ENCODE results near the gene TTLL10.

TTLL10 gene, protein sequence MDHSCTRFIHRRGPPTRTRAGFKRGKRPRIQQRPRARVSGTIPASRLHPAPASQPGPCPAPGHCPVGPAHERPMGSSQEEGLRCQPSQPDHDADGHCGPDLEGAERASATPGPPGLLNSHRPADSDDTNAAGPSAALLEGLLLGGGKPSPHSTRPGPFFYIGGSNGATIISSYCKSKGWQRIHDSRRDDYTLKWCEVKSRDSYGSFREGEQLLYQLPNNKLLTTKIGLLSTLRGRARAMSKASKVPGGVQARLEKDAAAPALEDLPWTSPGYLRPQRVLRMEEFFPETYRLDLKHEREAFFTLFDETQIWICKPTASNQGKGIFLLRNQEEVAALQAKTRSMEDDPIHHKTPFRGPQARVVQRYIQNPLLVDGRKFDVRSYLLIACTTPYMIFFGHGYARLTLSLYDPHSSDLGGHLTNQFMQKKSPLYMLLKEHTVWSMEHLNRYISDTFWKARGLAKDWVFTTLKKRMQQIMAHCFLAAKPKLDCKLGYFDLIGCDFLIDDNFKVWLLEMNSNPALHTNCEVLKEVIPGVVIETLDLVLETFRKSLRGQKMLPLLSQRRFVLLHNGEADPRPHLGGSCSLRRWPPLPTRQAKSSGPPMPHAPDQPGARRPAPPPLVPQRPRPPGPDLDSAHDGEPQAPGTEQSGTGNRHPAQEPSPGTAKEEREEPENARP

DNA sequence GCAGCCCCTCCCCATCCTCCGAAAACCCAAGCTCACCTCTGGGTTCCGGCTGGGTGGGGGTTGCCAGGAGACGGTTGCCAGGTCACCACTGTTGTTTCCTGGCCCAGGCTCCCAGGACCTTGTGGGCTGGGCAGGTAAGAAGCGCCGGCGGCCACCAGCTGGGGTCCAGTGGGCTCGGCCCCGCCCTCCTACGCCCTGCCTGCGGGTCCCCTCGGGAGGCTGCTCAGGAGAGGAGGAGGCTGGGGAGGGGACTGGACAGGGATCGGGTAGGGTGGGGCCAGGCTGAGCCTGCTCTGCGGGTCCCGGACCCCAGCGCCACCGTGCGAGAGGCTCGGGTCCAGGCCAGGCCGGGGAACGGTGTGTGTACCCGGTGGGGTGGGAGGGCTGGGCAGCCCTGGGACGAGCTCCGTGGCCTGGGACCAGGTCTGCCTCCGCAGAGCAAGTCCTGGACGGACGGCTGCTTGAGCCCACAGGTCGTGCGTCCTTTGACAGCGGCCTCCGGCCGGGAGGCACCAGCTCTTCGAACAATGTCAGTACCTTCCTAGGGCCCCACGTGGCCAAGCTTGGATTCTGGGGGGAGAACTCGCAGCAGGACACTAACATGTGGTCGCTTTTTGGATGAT, at the start of gene TTLL10:
Gene TTLL10, plus strand, starts transcription at position 88 of the 623 bp plus-strand sequence. CDS start 5,336 bp downstream, outside the sequence.
- no peak for DNase-seq (ENCODE audit: low read depth)

DNA sequence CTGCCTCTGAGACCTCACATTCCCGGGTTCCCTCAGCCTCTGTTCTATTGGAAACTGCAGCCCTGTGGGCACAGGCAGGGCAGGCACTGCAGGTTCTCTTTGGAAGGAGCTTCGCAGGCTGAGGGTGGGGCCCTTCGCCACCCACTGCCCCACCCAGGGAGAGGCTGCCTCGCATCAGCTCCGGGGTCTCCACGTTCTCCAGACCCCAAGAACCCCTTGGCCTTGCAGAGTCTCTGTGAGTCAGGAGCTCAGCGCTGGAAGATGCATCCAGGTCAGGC, 49.2 kb upstream of the TTLL10 start:
- no peak for DNase-seq (ENCODE audit: low read depth)

DNA sequence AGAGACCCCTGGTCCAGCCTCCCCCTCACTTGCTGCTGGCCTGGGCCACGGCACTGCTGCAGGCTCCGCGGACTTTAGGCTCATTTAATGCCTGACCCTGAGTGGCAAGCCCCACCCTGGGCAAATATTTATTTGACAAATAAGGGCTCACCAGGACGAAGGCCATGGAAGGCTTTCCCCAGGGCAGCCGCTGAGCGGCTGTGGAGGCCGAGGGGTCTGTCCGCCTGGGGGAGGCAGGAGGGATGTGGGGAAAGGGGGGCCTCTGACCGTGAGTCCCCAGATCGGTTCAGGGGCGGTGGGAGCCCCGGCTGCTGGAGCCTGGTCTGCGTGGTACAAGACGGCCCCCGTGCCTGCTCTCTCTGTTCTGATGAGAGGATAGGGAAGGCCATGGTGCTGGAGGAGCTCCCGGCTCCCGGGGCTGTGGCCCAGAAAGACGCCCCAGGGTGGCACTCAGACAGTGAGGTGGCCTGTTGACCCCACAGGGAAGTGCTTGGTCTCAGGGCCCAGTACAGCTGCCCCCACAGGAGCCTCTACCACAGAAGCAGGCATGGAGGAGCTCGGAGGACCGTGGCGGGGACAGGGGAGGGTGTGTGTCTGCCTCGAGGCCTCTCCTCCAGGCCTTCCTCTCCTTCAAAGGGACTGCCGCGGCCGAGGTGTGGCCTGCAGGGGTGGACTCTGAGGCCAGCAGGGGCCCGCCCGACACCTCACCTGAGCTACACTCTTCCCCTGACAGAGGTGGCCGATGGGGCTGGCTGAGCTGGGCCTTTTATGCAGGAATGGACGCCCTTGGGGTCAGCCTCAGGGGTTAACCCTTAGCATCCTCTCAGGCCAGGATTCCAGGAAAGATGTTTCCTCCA, 48.7 kb upstream of the TTLL10 start:
- DNase-seq (ENCODE audit: low read depth): no peak

DNA sequence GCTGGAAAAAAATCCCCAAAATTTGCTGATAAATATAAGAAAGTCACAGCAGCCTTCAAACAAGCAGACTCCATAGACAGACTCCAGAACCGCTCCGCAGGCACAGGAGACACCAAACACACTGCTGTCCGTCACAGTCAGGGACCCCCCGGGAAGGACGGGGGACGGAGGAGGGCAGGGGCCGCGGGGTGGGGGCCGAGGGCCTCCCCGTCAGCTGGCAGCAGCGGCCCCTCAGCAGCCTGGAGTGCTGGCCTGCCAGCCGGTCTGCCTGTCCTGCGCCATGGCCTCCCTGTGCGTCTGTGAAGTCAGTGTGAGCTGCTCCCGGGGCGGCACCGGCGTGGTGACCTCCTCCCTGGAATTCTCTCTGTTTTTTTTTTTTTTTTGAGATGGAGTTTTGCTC, 47.7 kb upstream of the TTLL10 start:
- DNase-seq (ENCODE audit: low read depth): no peak

DNA sequence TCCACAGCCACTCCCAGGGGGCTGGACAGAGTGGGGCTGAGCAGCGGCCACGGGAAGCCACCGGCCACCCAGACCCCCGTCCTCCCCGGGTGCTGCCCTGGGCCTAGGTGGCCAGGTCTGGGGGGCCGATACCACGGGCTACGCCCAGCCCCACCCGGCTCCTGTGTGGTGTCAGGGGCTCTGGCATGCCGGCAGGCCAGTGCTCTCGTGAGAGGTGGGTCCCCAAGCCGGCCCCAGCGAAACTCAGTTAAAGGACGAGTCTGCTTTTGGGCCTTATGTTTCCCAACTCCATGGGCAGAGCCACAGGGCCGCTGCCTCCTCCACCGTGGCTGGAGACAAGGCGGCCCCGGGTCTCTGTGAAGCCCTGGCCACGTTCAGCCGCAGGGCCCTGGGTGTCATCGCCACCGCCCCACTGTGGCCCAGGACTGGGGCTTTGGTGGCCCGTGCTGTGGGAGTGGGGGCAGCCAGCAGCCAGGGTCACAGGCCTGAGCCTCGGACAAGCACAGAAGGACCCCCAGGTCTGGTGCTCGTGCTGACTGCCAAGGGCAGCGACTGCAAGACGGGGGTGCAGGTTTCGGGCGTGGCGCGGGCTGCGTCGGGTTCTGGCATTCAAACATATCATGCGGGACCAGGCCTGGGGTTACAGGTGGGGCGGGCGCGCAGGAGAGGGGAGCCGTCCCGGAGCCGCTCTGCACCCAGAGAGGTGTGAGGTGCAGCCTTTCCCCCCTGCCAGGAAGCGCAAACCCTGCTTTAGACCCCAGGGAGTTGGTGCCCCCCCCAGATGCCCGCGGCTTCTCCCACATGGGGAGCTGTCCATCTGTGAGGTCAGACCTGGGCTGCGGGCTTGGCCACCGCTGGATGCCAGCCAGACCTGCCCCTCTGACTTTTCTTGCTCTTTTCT, 45.9 kb upstream of the TTLL10 start:
- no peak for DNase-seq (ENCODE audit: low read depth)

DNA sequence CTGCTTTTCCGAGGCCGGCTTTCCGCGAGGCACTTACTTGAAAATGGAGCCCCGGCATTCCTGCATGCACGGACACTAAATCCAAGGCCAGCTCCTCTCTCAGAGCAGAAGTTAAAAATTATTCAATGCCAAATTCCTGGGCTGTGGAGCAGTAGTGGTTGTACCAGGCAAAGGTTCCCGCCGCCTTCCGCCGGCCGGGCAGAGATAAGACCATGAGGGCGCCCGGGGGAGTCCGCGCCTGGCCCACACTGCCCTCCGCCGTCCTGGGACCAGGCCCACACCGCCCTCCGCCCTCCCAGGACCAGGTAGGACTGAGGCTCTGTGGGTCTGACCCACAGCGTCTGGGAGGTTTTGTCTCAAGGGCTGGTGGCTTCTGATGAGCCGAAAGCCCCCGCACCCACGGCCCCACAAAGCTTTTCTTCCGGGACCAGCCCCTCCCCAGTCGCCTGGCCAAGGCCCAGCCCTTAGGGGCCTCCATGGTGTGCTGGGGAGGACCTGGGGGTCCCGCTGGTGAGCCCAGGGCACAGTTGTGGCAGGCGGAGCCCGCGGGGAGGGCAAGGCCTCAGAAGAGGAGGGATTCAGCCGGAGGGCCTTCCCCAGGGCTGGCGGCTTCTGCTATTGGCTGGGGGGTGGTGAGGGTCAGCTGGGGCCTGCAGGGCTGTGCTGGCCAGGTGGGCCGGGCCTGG, 45.1 kb upstream of the TTLL10 start:
- DNase-seq (ENCODE audit: low read depth): no peak

DNA sequence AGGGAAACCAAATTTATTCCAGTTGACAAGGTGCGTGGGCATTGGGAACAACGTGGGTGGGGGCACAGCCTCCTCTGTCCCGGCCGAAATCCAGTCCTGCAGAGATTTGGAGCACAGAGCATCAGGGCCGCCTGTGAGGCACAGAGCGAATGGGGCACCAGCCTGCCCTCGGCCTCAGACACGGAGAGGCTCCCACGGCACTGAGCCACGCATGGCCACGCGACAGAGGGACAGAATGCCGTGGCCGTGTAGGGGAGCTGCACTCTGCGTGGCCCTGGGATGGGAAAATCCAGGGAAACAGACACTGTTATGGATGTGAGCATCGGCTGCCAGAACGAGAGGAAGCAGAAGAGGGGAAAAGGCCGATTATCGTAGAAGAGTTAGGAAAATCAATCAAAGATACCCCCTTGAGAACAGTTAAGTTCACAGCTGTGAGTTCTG, 44.3 kb upstream of the TTLL10 start:
- no peak for DNase-seq (ENCODE audit: low read depth)

DNA sequence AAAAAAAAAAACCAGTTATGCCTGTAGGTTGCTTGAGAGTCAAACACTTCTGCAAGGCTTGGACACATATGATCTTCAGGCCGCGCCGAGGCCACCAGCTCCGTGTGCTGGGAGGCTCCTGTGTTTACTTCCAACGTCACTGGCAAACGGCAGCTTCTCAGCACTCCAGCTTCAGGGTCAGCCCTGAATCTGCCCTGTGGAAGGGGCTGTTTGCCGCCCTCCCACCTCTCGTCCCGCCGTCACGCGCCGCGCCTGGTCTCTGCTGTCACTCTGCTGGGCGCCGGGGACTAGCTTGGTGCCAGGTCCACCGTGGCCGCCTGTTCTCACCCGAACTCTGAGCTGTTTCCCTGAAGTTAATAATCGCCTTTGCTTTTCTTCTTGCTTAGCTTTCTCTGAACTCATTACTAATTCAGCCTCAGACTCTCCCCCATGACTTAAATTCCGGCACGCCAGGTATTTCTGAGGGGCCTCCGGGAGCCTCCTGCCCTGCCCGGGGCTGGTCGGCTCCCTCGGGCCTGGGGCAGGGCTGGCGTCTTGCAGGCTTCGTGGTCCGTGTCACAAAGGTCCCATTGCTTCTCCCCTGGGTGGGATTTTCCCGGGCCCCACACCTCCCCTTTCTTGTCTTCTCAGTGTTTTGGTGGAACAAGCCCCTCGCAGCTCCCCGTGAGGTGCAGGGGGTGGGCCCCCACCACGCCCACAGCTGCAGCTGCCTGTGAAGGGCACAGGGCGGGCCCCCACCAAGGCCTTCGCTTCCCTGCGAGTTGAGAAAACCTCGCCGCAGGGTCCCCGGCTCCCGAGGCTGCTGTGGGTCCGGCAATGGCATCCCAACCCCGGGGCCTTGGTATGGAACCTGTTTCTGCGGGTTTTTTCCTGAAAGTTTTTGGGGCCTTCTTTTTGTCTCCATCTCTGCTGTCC, 43.2 kb upstream of the TTLL10 start:
- no peak for DNase-seq (ENCODE audit: low read depth)

DNA sequence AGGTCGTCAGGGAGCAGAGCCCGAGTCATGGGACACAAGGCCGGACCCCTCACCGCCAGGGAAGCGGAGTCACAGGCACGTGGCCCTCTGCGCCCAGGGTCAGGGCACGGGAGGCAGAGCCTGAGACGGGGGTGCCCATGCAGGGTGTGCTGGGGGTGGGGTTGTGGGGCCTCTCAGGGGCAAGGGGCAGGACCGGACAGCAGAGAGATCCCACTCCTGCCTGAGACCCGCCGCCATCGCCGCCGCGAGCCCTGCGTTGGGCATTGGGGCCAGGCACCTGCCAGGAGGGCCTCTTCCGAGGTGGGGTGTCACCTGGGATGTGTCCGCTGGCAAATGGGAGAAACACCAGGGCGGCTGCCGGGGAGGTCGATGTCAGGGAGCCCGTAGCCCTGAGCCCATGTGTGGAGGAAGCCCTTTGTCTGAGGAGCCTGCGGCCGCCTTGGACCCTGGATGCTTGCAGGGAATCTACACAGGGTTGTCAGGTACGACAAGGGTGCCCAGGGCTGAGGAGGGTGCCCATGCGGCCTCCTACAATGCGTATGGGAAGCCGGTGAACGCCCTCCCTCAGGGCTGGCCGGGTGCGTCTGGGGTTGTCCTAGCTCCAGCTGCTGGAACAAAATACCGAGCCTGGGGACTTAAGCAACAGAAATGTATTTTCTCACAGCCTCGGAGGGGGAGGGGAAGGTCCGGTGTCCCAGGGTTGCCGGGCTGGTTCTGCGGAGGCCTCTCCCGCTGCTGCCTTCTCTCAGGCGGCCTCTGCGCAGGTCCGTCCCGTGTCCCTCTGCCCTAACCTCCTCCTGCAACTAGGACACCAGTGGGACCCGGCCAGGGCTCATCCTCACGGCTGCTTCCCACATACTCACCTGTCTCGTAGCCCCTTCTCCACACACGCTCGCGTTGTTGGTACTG, 41.4 kb upstream of the TTLL10 start:
- no peak for DNase-seq (ENCODE audit: low read depth)

DNA sequence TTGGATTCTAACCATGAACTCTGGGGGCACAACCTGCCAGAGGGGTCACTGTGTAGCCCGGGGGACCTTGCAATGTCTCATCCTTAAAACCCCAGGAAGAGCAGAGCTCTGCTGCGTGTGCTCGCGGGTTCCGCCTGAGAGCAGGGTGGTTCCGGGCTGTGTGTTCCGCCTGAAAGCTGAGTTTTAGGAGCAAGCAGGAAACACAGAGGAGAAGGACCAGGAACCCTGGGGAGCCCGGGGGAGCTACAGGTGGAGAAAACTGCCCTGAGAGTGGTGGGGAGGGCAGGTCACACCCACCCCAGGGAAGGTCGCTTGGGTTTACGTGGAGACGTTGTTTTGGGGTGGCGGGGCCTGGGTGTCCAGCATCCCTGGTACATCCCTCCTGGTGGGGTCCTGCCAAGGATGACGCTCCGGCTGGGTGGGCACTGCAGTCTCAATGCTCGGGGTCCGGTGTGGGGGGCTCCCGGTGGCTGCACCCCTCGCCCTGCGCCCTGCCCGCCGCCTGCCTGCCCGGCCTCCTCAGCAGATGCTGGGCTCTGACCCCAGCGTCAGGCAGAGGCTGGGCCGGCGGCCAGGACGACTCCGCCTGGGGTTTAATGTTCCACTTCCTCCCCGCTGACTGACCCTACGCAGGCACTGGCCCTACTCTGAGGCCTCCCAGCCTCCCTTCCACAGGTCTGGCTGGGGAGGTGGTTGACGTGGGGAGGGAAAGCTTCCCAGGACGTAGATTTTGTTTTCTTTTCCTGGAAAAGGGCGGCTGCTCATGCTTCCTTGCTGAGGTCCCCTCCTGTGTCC, 40.5 kb upstream of the TTLL10 start:
- no peak for DNase-seq (ENCODE audit: low read depth)

DNA sequence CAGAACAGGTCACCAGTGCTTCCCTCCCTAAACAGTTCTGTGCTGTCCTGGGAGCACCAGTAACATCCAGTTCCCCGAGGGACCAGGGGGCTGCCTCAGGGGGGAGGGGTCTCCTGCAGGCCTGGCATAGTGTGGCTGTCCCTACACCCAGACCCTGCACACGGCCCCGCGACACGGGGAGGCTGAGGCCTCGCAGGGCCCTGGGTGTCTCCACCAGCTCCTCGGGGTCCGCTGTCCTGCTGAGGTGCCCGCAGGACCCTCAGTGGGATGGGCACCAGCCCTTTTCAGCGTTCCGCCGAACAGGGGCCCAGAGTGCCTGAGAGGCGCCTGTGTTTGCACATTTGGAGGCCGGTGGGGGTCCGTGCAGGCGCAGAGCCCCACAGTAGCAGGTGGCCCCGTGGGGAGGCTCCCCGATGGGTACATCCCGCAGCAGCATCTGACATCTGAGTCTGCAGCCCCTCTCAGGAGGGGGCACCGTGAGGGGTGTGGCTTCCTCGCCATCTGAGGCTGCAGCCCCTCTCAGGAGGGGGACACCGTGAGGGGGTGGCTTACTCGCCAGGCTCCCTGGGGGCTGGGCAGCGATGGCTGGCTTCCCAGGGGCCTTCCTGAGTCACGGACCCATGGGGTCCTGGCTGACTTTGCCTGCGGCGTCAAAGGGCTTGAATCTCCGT, 39.2 kb upstream of the TTLL10 start:
- DNase-seq (ENCODE audit: low read depth): no peak

DNA sequence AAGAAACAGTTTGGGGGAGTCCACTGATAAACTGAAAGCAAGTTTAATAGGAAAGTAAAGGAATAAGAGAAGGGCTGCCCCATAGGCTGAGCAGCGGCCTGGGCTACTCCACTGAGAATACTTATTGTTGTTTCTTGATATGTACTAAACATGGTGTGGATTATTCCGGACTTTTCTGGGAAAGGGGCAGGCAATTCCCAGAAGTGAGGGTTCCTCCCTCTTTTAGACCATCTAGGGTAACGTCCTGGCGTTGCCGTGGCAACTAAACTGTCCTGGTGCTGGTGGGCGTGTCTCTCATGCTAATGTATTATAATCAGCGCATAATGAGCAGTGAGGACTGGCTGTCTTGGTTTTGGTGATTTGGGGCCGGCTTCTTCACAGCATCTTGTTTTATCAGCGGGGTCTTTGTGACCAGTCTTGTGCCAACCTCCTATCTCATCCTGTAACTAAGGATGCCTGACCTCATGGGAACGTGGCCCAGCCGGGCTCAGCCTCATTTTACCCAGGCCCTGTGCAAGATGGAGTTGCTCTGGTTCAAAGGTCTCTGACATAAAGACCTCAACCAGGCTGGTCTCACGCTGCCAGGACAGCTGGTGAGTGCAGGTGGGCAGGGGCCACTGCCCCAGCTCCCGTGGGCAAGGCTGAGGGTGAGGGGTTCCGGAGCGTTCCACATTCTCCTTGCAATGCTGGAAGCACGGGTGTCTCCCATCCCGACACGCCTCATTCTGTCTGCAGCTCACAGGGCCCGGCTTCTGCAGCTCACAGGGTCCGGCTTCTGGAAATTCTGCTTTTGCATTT, 38.1 kb upstream of the TTLL10 start:
- DNase-seq (ENCODE audit: low read depth): no peak

DNA sequence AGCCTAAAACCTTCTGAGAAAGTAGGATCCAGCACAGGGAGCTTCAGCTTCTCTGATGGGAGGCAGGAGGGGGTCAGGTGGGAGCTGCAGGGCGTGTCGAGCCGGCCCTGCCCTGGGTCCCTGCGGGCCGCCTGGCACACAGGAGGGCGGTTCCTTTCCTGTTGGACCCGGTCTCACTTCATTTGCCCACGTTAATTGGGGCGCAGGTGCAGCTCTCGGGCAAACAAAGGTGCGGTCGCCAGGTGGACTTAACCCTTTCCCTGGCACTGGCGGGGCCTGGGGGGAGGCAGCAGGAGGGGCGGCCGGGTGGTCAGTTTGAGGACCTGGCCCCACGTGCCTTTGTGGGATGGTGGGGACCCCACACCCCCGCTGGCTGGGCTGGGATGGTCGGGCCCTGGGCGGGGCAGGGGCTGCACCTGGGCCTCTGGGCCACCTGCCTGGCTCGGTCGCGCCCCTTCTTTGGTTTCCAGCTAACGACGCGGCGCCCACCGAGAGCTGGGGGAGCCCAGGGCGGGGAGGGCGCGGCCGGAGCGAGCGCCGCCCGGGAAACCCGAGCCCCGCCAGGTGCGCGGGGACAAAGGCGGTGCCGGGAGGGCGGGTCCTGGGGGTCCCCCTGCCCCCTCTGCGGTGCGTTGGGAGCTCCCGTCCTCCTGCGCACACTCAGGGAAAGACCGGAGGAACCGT, 37.0 kb upstream of the TTLL10 start:
- DNase-seq (ENCODE audit: low read depth): no peak

DNA sequence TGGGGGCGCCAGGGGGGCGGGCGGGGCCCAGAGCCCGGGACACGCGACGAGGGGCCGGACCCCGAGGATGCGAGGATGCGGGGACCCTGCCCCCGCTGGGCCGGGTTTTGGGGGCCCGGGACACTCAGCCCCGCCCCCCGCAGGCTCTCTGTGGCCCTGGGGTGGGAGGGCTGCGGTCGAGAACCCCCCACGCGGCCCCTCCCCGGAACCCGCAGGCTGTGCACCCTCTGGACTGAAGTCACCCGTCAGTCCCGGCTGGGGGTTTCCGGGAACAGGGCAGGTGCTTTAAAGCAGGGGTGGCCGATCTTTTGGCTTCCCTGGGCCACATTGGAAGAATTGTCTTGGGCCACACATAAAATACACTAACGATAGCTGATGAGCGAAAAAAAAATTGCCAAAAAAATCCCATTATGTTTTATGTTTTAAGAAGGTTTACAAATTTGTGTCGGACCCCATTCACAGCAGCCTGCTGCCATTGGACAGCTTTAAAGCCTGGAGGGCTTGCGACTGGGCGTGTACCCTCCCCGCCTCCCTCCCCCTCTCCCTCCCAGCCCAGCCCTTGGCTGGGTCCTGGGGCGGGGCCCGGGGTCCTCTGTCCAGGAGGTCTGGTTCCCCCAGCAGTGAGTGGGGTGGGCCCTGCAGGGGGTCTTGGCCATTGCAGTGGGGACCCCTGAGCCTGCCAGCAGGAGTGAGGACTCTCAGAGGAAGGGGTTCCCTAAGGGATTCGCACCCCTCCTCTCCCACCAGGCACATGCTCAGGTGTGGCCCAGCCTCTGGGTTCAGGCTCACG, 36.2 kb upstream of the TTLL10 start:
- no peak for DNase-seq (ENCODE audit: low read depth)

DNA sequence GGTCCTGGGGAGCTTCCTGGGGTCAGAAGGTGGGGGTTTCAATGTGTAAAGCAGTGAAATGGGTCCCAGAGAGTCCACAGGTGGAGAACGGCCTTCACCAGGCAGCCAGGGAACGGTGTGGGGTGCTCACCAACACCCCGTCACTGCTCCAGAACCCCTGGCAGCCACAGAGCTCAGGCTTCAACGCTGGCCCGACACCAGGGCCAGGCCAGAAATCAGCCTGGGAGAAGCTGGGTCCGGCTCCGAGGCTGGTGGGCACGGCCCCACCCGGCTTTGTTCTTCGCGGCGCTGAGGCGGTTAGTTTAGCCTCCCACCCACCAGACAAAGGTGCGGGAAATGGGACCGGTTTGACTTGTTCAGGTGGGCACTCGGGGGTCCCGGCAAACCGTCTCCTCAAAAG, 33.0 kb upstream of the TTLL10 start:
- no peak for DNase-seq (ENCODE audit: low read depth)
